GM12875 (cell line): ENCODE results near the gene S100A2.

Experiments used
- H3K4me3 ChIP-seq: one replicate; pipeline ENCODE4 v1.5.1; 2011; ENCODE audit warnings: low read depth, low read length, control low read depth
- TF ChIP-seq, protein P1 (sequence below): IDR thresholded peaks from 2 replicates; pipeline ENCODE4 v1.5.1; 2011; ENCODE audit warnings: low read depth, mild to moderate bottlenecking, control low read depth, inconsistent platforms, low read length, moderate library complexity, borderline replicate concordance; ENCODE audit not compliant: insufficient read depth

The S100A2 gene

DNA sequence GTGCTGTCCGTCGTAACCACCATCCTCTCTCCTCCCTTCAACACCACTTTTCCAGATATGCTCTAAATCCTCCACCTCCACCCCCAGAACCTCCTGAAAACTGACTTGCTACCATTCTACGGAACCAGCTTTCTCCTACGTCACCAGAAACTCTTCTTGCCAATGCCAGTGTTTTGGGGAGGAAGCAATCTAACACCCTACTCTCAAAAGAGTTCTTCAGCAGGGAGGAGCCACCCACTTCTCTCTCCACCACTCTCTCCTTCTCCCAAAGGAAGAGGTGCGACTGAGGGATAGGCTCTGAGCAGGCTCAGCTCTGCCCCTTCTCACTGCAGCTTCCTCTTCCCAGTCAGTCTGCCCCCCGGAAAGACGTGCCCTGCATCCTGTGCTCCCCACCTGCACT is 6.1 kb upstream of the S100A2 start:
- TF ChIP-seq, protein P1, sequence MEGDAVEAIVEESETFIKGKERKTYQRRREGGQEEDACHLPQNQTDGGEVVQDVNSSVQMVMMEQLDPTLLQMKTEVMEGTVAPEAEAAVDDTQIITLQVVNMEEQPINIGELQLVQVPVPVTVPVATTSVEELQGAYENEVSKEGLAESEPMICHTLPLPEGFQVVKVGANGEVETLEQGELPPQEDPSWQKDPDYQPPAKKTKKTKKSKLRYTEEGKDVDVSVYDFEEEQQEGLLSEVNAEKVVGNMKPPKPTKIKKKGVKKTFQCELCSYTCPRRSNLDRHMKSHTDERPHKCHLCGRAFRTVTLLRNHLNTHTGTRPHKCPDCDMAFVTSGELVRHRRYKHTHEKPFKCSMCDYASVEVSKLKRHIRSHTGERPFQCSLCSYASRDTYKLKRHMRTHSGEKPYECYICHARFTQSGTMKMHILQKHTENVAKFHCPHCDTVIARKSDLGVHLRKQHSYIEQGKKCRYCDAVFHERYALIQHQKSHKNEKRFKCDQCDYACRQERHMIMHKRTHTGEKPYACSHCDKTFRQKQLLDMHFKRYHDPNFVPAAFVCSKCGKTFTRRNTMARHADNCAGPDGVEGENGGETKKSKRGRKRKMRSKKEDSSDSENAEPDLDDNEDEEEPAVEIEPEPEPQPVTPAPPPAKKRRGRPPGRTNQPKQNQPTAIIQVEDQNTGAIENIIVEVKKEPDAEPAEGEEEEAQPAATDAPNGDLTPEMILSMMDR = no peak

DNA sequence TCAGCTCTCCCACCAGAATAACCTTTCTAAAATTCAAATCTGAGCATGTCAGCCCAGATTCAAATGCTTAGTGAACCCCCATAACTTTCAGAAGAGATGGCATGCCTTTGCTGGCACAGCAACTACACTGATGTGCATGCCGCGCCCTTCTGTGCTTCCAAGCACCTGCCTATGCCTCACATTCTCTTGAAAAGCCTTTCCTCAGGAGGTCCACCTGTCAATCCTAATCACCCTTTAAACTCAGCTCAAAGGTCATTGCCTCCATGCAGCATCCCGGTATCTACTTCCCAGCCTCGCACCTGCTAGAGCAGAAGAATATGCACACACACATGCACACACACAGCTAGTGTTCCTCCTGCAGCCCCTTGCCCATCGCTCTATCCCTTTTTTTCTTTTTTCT is 5.2 kb upstream of the S100A2 start:
- H3K4me3 ChIP-seq = no peak overlapping the region
- TF ChIP-seq, protein P1 = no peak

More for the DNA sequence above, 6.1 kb upstream of the S100A2 start:
- H3K4me3 ChIP-seq = no peak overlapping the region

- no peak overlapping the region for H3K4me3 ChIP-seq
- TF ChIP-seq, protein P1 = no peak
Measured at GRCh38 chr1:153569465-153569864, 3.8 kb upstream of the S100A2 start.

GRCh38 chr1:153568367-153569099 is 2.9 kb upstream of the S100A2 start:
- no peak overlapping the region for H3K4me3 ChIP-seq

DNA sequence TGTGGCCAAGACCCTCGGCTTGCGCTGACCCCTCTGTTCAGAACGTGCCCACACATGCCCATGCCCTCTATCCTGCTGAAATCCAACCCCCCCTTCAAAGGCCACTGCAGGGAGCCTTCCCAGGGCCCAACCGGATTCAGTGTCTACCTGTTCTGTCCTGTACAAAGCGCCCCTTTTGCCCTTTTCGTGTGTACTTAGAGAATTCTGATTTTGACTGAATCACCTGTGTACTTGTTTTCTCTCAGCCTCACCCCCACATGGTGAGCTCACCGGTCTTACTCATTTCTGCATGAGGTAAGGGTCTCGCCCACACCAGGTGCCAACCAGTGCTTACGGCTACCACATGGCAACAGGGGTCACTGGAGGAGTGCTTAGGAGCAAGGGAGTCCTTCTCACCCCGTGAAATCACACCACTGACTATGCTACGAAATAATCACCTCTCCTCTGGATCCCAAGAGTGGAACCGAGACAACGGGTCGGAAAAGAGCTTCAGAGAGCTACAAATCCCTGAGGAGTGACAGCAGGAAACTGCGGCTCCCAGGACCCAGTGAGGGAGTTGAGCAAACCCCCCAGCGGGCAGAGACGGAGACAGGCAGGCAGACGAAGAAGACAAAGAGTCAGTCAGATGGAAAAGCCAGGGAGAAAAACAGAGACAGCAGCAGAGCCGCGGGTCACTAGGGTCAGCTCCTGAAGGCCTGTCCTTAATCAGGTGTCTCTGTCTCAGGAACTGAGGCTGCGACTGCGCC is 2.1 kb upstream of the S100A2 start:
- H3K4me3 ChIP-seq = no peak overlapping the region
- TF ChIP-seq, protein P1 = no peak

More at GRCh38 chr1:153568367-153569099, 2.9 kb upstream of the S100A2 start:
- TF ChIP-seq, protein P1 = peak; percentile 96

DNA sequence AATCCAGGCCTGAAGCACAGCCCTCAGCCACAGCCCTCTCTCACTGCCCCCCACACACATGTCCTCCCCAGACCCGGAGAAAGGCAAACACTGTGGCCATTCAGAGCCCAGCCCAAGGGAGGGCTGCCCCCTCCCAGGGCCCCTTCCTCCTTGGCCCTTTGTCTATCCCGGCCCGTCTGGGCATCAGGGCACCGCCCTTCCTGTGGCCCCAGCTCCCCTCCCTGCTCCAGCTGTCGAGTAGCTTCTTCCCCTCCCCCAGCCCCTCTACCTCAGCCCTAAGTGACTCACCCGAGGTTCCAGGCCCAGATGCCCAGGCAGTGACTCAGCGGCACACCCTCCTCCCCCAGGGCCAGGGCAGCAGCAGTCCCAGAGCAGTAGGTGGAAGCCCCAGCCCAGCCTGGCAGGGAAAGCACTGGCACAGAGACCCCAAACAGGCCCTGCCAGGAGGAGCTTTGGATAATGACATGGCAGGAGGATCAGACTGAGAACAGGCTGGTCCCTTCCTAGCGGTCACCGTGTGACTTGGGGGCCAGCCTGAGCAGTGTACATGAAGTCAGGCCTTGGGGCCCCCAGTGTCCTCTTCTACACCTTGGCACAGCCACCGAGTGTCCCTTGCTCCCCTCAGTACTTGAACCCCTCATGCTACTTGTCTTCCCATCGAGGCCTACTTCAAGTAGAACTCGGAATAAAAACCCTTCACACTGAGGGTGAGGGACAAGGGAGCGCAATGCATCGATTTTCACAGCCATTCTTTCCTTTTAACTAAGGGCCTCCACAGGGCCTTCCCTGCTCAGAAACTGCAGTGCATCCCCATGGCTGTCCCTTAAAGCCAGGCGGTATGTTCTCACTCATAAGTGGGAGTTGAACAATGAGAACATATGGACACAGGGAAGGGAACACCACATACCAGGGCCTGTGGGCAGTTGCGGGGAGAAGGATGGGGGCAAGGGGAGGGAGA is 1.0 kb upstream of the S100A2 start:
- TF ChIP-seq, protein P1 = no peak
- no peak overlapping the region for H3K4me3 ChIP-seq
